Inflammatory macrophage treated with lipopolysaccharide for 4 hours (primary cell): Measurements from ENCODE around the gene SLC5A11.
"Not testable (repeated sequence)": the region's sequence is repeated elsewhere in the genome, so short reads cannot be mapped to it uniquely, and the experiment has no call there.

Experiments
- DNase-seq: peaks from one replicate; pipeline ENCODE4 v3.0.0-alpha.2; 2020

SLC5A11 gene

GRCh38 chr16:24845726-24846547 is at the start of gene SLC5A11:
SLC5A11 (plus strand) TSS chr16:24845963; CDS start chr16:24858644, 12,681 bp downstream.
- no peak for DNase-seq

DNA sequence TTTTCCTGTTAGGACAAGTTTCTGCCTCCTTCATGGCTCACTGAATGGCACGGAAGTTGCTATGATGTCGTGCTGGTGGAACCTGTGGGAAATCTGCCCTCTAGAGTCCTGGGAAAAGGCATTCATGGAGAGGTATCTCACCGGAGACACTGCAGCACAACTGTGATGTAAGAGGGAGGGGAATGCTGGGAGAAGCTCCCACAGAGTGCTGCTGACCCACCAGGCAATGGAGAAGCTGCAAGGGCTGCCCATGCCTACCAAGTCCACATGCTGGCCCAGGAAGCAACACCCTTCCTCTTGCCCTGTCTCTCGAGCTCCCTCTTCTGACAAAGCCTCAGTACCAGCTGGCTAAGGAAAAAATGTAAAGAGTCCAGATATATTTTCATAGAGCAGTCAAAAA is 45.2 kb upstream of the SLC5A11 start:
- DNase-seq = no peak

DNA sequence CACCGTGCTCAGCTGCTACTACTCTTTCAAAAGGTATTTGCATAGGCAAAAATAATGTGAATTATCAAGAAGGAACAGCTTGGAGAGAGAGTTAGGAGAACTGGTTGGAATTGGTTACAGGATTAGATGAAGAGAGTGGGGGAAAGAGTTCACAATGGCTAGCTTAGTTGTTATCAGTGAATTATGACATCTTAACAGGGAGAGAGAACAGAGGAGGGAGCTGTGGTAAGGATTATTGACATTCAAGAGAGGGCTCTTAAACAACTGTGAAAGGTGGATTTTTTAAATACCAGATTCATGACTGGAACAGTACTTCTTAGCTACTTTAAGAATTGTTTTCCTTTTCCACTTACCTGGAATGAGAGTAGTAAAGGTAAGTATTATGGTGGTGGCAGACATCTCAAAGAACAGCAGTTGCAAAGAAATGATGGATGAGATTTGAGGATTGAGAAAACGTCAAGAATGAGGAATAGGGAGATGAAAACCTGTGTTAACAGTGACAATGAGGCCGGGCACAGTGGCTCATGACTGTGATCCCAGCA is 43.9 kb upstream of the SLC5A11 start:
- no peak for DNase-seq

- DNase-seq = no peak
These were observed 40.3 kb upstream of the SLC5A11 start for GRCh38 chr16:24805484-24805883.

- no peak for DNase-seq
These were observed 38.5 kb upstream of the SLC5A11 start for GRCh38 chr16:24807301-24807700.

DNA sequence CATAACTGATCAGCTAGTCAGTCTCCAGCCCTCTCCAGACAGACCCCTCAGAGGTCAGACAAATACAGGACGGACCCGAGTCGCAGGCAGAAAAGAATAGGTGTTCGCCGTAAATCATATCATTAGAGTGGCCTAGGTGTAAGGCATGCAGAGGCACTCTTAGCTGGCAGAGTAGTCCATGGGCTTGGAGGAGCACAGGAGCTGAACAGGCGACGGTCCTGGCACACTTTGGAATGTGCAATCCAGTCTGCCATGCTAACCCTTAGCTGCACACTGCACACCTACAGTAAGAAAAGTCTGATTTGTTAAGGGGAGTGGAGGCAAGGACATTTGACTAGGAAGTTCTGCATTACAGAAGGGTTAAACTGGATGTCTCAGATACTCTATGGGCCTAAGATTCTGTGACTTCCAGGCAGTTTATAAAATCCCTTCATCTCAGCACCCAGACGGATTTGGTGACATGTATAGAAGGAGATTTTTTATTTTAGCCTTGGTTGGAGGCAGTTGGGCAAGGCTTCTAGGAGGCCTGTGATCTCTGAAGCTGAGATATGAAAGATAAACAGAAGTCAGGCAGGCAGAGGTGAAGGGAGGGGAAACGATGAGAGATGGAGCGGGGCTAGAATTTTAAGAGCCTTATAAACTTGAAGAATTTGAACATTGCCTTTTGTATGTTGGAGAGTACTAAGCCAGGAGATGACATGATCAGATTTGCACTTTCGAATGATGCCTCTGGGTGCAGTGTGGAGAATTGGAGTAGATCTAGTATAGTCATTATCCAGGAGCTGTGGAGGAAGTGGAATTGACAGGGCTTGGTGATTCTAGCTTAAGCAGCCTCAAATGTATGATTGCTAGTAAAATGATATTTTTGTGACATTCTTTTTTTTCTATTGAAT is 34.6 kb upstream of the SLC5A11 start:
- no peak for DNase-seq

GRCh38 chr16:24812813-24813212 is 33.0 kb upstream of the SLC5A11 start:
- not testable (repeated sequence) for DNase-seq

DNA sequence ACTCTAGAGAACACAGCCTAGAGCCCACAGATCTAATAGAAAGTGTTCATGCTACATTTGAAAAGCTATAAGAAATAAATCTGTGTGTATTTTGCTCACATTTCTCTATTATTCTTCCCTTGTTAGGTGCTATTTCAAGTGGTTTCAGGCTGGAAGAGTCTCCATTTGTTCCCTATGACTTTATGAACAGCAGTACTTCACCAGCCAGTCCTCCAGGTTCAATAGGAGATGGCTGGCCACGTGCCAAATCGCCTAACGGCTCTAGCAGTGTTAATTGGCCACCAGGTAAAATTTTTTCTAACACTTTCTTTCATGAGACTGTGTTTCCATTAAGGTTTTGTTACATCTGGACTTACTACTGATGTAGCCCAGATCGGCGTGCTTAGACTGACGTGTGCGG is 30.7 kb upstream of the SLC5A11 start:
- DNase-seq = no peak

DNA sequence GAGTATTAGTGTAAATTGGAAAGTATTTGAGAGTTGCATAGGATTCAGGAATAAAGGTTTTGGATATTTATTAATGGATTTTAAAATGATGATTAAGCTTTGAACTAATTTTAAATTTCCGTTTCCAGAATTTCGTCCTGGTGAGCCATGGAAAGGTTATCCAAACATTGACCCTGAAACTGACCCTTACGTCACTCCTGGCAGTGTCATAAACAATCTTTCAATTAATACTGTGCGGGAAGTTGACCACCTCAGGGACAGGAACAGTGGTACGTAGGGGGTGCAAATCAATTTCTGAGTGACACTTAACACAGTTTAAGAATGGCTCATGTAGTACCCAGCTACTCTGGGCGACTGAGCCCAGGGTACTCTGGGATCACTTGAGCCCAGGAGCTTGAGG is 29.1 kb upstream of the SLC5A11 start:
- no peak for DNase-seq

DNA sequence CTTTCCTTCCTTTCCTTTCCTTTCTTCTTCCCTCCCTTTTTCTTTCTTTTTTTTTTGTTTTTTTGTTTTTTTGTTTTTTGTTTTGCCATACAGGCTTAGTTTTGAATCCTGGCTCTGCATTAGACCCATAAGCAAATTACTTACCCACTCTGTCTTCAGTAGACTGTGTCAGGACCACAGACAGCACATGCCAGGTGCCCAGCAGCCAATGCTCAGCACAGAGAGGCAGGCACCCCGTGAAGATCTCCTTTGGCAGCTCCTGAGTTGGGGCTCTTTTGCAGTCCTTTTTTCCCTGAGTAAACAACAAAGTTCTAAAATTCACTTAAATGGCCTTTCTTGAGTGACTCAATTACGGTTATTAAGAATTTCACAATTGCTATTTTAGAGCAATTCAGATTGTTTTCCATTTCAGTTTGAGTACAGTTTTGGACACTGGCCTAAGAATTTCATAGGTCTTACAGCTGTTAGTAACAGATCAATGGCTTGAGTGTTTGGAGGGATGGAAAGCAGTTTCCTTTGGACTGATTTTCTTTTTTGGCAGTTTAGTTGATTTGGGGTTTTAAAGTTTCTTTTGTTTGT is 26.2 kb upstream of the SLC5A11 start:
- DNase-seq = no peak

GRCh38 chr16:24820522-24820921 is 25.2 kb upstream of the SLC5A11 start:
- peak; percentile 26 for DNase-seq

GRCh38 chr16:24821129-24821528 is 24.6 kb upstream of the SLC5A11 start:
- DNase-seq = no peak

DNA sequence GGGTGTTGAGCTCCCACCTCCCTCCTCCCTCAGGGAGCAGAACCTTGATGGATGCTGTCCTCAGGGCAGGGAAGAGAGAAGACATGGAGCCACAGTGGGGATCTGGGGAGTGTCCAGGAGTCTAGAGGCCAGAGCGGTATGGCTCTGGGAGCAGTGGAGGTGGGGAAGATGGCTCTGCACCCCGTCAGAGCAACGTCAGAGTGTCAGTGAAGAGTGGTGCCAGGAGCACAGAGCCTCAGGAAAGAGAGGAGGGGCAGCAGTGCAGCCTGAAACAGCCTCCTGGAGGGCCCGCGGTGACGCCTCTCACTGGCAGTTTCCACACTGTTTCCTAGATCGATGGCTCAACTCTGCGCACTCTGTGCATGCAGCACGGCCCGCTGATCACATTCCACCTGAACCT is 23.2 kb upstream of the SLC5A11 start:
- DNase-seq = no peak

DNA sequence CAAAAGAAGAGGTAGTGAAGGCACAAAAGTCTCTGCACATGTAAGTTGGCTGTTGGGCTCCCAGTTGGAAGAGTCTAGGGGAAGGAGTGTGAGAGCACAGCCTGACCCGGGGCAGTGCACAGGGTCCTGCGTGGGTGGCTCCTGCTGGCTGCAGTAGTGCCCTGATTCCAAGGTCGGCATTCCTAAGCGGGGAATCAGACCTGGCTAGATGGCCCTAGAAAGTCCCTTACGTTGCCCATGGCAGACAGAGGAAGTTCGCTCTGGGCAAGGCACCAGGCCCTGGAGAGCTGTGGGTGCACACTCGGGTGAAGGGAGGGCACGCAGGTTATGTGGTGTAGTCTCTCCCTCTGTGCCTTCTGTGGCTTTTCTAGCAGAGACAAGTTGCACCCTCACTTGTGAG is 22.8 kb upstream of the SLC5A11 start:
- DNase-seq = no peak

- DNase-seq = no peak
These were observed 20.1 kb upstream of the SLC5A11 start for GRCh38 chr16:24825696-24826095.

DNA sequence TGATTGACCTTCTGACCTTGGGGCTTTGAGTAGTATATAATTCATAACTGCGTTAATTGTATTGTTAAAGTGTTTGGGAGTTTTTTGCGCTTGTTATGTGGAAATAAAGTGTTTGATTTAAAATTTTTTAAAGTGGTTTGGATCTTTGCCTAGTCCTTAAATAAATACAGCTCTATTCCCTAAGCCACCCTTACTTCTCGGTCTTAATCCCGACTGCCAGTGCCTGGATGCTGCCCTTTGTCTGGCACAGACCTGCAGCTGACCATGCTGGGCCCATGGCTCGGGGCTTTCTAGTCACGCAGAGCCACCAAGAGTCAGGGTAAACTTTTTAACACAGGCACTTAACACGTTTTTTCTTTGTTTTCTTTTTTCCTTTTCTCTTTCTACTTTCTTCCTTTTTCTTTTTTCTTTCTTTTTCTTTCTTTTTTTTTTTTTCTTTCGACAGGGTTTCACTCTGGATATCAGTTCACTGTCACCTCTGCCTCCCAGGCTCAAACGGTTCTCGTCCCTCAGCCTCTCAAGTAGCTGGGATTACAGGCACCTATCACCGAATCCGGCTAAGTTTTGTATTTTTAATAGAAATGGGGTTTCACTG is 19.6 kb upstream of the SLC5A11 start:
- no peak for DNase-seq

DNA sequence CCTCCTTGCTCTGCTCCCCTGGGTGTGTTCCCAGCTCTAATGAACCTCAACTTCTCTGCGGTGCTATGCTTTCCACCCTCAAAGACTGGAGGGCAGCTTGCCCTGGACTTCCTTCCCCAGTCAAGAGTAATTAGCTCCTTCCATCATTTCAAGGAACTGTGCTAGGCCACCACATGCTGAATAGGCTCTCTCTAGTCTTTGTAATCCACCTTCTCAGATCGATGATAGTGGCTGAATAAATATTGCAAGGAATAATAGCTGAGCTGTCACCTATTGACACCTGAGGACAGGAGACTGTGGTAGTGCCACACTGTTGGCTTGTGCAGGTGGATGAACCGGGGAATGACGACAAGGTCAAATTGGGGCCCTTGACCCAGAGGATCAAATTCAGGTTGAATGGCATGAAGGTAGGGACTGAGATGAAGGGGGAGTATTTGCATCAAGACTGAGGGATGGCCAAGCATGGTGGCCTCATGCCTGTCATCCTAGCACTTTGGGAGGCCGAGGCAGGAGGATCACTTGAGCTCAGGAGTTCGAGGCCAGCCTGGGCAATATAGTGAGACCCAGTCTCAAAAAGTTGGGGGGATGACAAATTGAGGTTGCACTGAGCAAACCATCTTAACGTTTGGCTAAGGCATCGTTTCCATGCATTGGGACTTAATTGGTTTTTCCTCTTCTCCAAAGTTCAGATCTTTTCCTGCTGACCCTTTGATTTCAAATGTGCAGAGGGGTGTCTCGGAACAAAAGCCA is 18.8 kb upstream of the SLC5A11 start:
- no peak for DNase-seq

GRCh38 chr16:24829153-24829552 is 16.6 kb upstream of the SLC5A11 start:
- DNase-seq = no peak

DNA sequence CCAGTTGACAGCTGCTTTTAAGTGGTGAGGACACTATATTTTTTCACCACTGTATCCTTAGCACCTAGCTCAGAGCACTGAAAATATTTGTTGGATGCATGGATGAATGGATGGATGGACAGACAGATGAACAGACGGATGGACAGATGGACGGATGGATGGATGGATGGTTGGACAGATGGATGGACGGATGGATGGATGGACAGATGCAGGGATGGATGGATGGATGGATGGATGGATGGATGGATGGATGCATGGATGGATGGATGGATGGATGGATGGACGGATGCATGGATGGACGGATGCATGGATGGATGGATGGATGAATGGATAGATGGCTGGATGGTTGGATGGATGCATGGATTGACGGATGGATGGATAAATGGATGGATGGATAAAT is 12.4 kb upstream of the SLC5A11 start:
- no peak for DNase-seq

- no peak for DNase-seq
These were observed 11.1 kb upstream of the SLC5A11 start for GRCh38 chr16:24834459-24835335.

DNA sequence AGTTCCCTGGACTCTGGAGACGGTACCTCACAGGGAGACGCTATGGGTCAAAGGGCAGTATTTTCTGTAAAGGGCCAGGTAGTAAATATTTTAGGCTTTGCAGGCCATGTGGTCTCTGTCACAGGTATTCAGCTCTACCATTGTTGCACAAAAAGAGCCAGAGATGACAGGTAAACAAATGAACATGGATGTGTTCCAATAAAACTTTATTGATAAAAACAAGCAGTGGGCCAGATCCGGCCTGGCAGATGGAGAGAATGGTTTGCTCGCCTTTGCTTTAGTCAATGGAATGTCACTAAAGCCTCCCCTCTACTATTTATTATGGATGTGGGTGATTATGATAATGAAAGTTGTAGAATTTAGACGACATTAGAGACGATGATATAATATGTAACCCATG is 8.9 kb upstream of the SLC5A11 start:
- DNase-seq = no peak
